B cell (primary cell): ENCODE data around the gene OSGEP. TPM values are rescaled to one million over a fixed set of nuclear protein-coding genes. Genes with fewer than 3 reads are reported as not detected.

Experiments
- ATAC-seq: fragments of 200-7000 bp; cut with Tn5 transposase; one replicate; pipeline ENCODE4 v1.10.0; 2021; ENCODE audit warnings: low read depth, mild to moderate bottlenecking, moderate number of reproducible peaks, moderate library complexity
- CTCF ChIA-PET: fragments of 350-600 bp; sonication (Branson Sonifier 250); formaldehyde crosslinking; loops from one replicate; lab custom pipeline; 2021; ENCODE audit warnings: antibody characterized with exemption, inconsistent platforms; lab: Charles Lee
- POLR2A ChIA-PET: fragments of 350-600 bp; sonication (Branson Sonifier 250); formaldehyde crosslinking; loops from one replicate; lab custom pipeline; 2021; ENCODE audit warnings: antibody characterized with exemption; lab: Charles Lee
- DNase-seq: peaks from one replicate; pipeline ENCODE4 v3.0.0; 2013
- H2AFZ ChIP-seq: 2 replicates; pipeline ENCODE4 v1.6.1; 2012; ENCODE audit warnings: mild to moderate bottlenecking, low read depth, low read length; ENCODE audit not compliant: insufficient read depth, poor library complexity, severe bottlenecking
- H3K27ac ChIP-seq, 2 donors: 1 replicate in 1 of 2; 2 replicates in 1 of 2; pipeline ENCODE4 v1.5.1; 2012 to 2013; ENCODE audit warnings: low read length in 2 of 2, mild to moderate bottlenecking in 2 of 2, moderate library complexity in 1 of 2
- H3K27me3 ChIP-seq, 4 experiments: fragments of 200-600 bp in 1 of 4; sonication (generic) in 1 of 4; replicated peaks in 1 of 4; 1 replicate in 2 of 4; 2 replicates in 2 of 4; pipeline versions ENCODE4 v1.6.1 to v1.7.0; 2013 to 2016; ENCODE audit warnings: low read length in 3 of 4, mild to moderate bottlenecking in 2 of 4, mixed read lengths in 1 of 4, moderate library complexity in 1 of 4; ENCODE audit not compliant: insufficient read depth in 4 of 4, control insufficient read depth in 3 of 4; ENCODE audit errors: control extremely low read depth in 1 of 4
- H3K36me3 ChIP-seq, 2 experiments: replicated peaks in 1 of 2; 1 replicate in 1 of 2; 2 replicates in 1 of 2; pipeline versions ENCODE4 v1.6.1 to v1.7.1; 2013; ENCODE audit warnings: low read length in 1 of 2; ENCODE audit not compliant: insufficient read depth in 2 of 2, control insufficient read depth in 1 of 2; ENCODE audit errors: control extremely low read depth in 1 of 2, extremely low read depth in 1 of 2
- H3K4me1 ChIP-seq, 2 donors: fragments of 200-600 bp in 1 of 2; sonication (generic) in 1 of 2; 1 replicate in 1 of 2; 2 replicates in 1 of 2; pipeline versions ENCODE4 v1.5.1 to v1.6.1; 2013 to 2017; ENCODE audit warnings: low read length in 2 of 2; ENCODE audit not compliant: control insufficient read depth in 2 of 2, insufficient read depth in 2 of 2
- H3K4me2 ChIP-seq: replicated peaks from 2 replicates; pipeline ENCODE3; 2012; ENCODE audit warnings: mild to moderate bottlenecking, low read depth, low read length; ENCODE audit not compliant: poor library complexity, severe bottlenecking
- H3K4me3 ChIP-seq, 5 experiments: fragments of 200-600 bp in 1 of 5; sonication (generic) in 1 of 5; 1 replicate in 3 of 5; 2 replicates in 2 of 5; pipeline versions ENCODE4 v1.5.1 to v1.7.0; 2011 to 2016; ENCODE audit warnings: low read length in 4 of 5, mild to moderate bottlenecking in 4 of 5, low read depth in 2 of 5, control low read depth in 1 of 5, moderate library complexity in 1 of 5; ENCODE audit not compliant: insufficient read depth in 1 of 5; ENCODE audit errors: control extremely low read depth in 1 of 5, extremely low read depth in 1 of 5
- H3K79me2 ChIP-seq: fragments of 200-600 bp; sonication (generic); one replicate; pipeline ENCODE4 v1.6.0; 2016; ENCODE audit warnings: low read length; ENCODE audit not compliant: control insufficient read depth, insufficient read depth
- H3K9ac ChIP-seq: fragments of 200-600 bp; sonication (generic); 2 replicates; pipeline ENCODE4 v1.6.1; 2017; ENCODE audit warnings: mild to moderate bottlenecking, low read length, moderate library complexity
- H3K9me3 ChIP-seq, 3 donors: one replicate each; pipeline versions ENCODE4 v1.6.1 to v1.7.1; 2013; ENCODE audit warnings: low read length in 2 of 3; ENCODE audit not compliant: control insufficient read depth in 2 of 3, insufficient read depth in 1 of 3; ENCODE audit errors: control extremely low read depth in 1 of 3
- H4K20me1 ChIP-seq: 2 replicates; pipeline ENCODE4 v1.6.0; 2012; ENCODE audit warnings: mild to moderate bottlenecking, low read length; ENCODE audit not compliant: insufficient read depth, control insufficient read depth, poor library complexity, severe bottlenecking
- H3K27ac Mint-ChIP-seq: one replicate; pipeline ENCODE4 v1.8.0; 2021; ENCODE audit warnings: mixed read lengths
- H3K27me3 Mint-ChIP-seq: one replicate; pipeline ENCODE4 v1.8.0; 2021; ENCODE audit warnings: mixed read lengths
- H3K4me1 Mint-ChIP-seq: one replicate; pipeline ENCODE4 v1.8.0; 2021; ENCODE audit warnings: mixed read lengths
- H3K4me3 Mint-ChIP-seq: one replicate; pipeline ENCODE4 v1.8.0; 2021; ENCODE audit warnings: mixed read lengths
- H3K9me3 Mint-ChIP-seq: one replicate; pipeline ENCODE4 v1.8.0; 2022; ENCODE audit warnings: mixed read lengths; ENCODE audit not compliant: insufficient read depth
- CTCF ChIP-seq: fragments of 200-600 bp; IDR thresholded peaks from one replicate; pipeline ENCODE4 v1.8.0; 2022; ENCODE audit warnings: antibody characterized with exemption, mild to moderate bottlenecking
- EZH2 ChIP-seq: IDR thresholded peaks from 2 replicates; pipeline ENCODE4 v1.6.1; 2012; ENCODE audit warnings: borderline replicate concordance, low read depth, mild to moderate bottlenecking, moderate library complexity, low read length; ENCODE audit not compliant: insufficient read depth, poor library complexity, severe bottlenecking
- WGBS: methylation state at CpG from one replicate; pipeline ENCODE4 v1.1.5; 2013; ENCODE audit warnings: missing lambda C conversion rate; ENCODE audit not compliant: insufficient coverage; 5-methylcytosine and 5-hydroxymethylcytosine counted together
- intact Hi-C: fragments of 100-400 bp; cut with micrococcal nuclease; formaldehyde crosslinking; loops from one replicate; pipeline ENCODE4 v1.10.0; 2022
- polyA plus RNA-seq: library from polyadenylated mRNA; depleted of rRNA; stranded (reverse); fragments of >200 nt; gene quantifications from 2 replicates; pipeline ENCODE4 v1.2.3, GENCODE V29; 2012
- total RNA-seq, 2 donors: library from RNA; stranded (reverse); fragments of 120-200 nt in 1 of 2; gene quantifications; 1 replicate in 1 of 2; 2 replicates in 1 of 2; pipeline versions ENCODE4 v1.2.3 to v1.2.4, GENCODE V29; 2013 to 2022

The OSGEP gene
- total and polyA plus RNA-seq, 2 donors (not counting 1 experiment from before 2014, with no cell fraction given), result 117 to 156 TPM

- H3K4me1 Mint-ChIP-seq, result peaks cover 48% of the 10 kb centered on the region
- Histone ChIP-seq H3K4me1 (peaks cover 31 to 35% of the 10 kb centered on the region in 2 donors), H3K9ac (peak overlapping the region; percentile 79), H3K4me3 (peak overlapping the region; percentile 77 to 97 (median 93)), H3K79me2 (peaks cover 67% of the 10 kb centered on the region), H3K9me3 (no peaks in the 10 kb centered on the region), H4K20me1 (peaks cover 16% of the 10 kb centered on the region), H3K36me3 (peaks cover 0 to 10% of the 10 kb centered on the region in 2 experiments), H2AFZ (peak overlapping the region; percentile 89), H3K27me3 (no peaks in the 10 kb centered on the region), H3K4me2 (peak overlapping the region; percentile 74), H3K27ac (peak overlapping the region; percentile 90 to 92)
- H3K4me3 Mint-ChIP-seq, result peak overlapping the region; percentile 100
- WGBS, result 1% methylated on average over 9 of the region's 9 CpGs
- CTCF ChIA-PET, result interaction anchor here (0.7 to 4.9 kb wide), 14 partner anchors 10 to 278 kb away, joined by 3 to 83 read pairs (median 20); partner anchors contain the start of genes APEX1, OSGEP, PIP4P1 and PNP
- intact Hi-C loops, result loop anchor here (1.0 to 2.0 kb wide), 6 partner anchors 42 to 267 kb away; partner anchors contain the start of genes APEX1, PARP2, PIP4P1 and PNP
- DNase-seq (peak; percentile 54), ATAC-seq (peak; percentile 15)
- TF ChIP-seq CTCF (no peak), EZH2 (no peak)
- POLR2A ChIA-PET, result interaction anchor here (0.7 to 2.2 kb wide), 6 partner anchors 10 to 267 kb away, joined by 3 to 14 read pairs (median 3); partner anchors contain the start of genes APEX1, OSGEP and PARP2
- peak overlapping the region; percentile 100 for H3K27ac Mint-ChIP-seq
- no peaks in the 10 kb centered on the region for H3K9me3 Mint-ChIP-seq
- H3K27me3 Mint-ChIP-seq, result no peaks in the 10 kb centered on the region
Observed at GRCh38 chr14:20413744-20414082, 40.9 kb downstream of the OSGEP start.
